Activated T-cell treated with anti-CD3 and anti-CD28 coated beads, Interleukin-2, amount 50 U/mL, for 72 hours (primary cell): ENCODE results near the gene KRT72. TPM values are rescaled to one million over a fixed set of nuclear protein-coding genes. Genes with fewer than 3 reads are reported as not detected.
A peak's percentile ranks its signal among the peaks of the same experiment; 100 is the strongest.

Experiments
- ATAC-seq, 2 donors: fragments of 150-1000 bp; cut with Tn5 transposase; replicated peaks in 1 of 2; 2 replicates each; pipeline ENCODE4 v1.10.0; 2021; ENCODE audit warnings: moderate library complexity in 2 of 2, mild to moderate bottlenecking in 1 of 2
- DNase-seq, 2 donors: peaks; one replicate each; pipeline ENCODE4 v3.0.0; 2021 to 2022; ENCODE audit warnings: mixed read lengths in 1 of 2
- H3K27ac Mint-ChIP-seq: one replicate; pipeline ENCODE4 v1.8.0; 2022; ENCODE audit warnings: mild to moderate bottlenecking, moderate library complexity, mixed read lengths
- H3K27me3 Mint-ChIP-seq: one replicate; pipeline ENCODE4 v1.8.0; 2022; ENCODE audit warnings: low read depth, mixed read lengths
- H3K36me3 Mint-ChIP-seq, 2 donors: one replicate each; pipeline ENCODE4 v1.8.0; 2022; ENCODE audit warnings: mixed read lengths in 2 of 2, mild to moderate bottlenecking in 1 of 2; ENCODE audit not compliant: insufficient read depth in 2 of 2
- H3K4me1 Mint-ChIP-seq: one replicate; pipeline ENCODE4 v1.8.0; 2022; ENCODE audit warnings: low read depth, mixed read lengths
- H3K4me3 Mint-ChIP-seq, 2 donors: one replicate each; pipeline ENCODE4 v1.8.0; 2022; ENCODE audit warnings: mild to moderate bottlenecking in 2 of 2, mixed read lengths in 2 of 2, moderate library complexity in 2 of 2
- H3K9me3 Mint-ChIP-seq, 2 donors: one replicate each; pipeline ENCODE4 v1.8.0; 2022; ENCODE audit warnings: mixed read lengths in 2 of 2
- total RNA-seq, 2 donors: library from RNA; stranded (reverse); gene quantifications; one replicate each; pipeline ENCODE4 v1.2.3, GENCODE V29; 2022

The KRT72 gene
- total RNA-seq, 2 donors from 2014 or later = 0.31 to 2.3 TPM

- H3K36me3 Mint-ChIP-seq = no peaks in the 10 kb centered on the region
- H3K9me3 Mint-ChIP-seq = peaks cover 0 to 2% of the 10 kb centered on the region in 2 donors
- H3K4me1 Mint-ChIP-seq = peaks cover 17% of the 10 kb centered on the region
- H3K4me3 Mint-ChIP-seq = no peak overlapping the region
- no peak for ATAC-seq
- H3K27me3 Mint-ChIP-seq = no peaks in the 10 kb centered on the region
- no peak overlapping the region for H3K27ac Mint-ChIP-seq
- DNase-seq = no peak
These were observed 9.7 kb downstream of the KRT72 start for GRCh38 chr12:52591521-52591920.

GRCh38 chr12:52590021-52590420 is 11.2 kb downstream of the KRT72 start:
- DNase-seq (no peak), ATAC-seq (no peak)
- peaks cover 0 to 2% of the 10 kb centered on the region in 2 donors for H3K9me3 Mint-ChIP-seq

GRCh38 chr12:52587563-52587962 is 13.7 kb downstream of the KRT72 start:
- H3K36me3 Mint-ChIP-seq = no peaks in the 10 kb centered on the region
- peaks cover 34% of the 10 kb centered on the region for H3K4me1 Mint-ChIP-seq
- H3K27me3 Mint-ChIP-seq = no peaks in the 10 kb centered on the region
- no peak for DNase-seq
- no peaks in the 10 kb centered on the region for H3K9me3 Mint-ChIP-seq
- H3K4me3 Mint-ChIP-seq = no peak overlapping the region
- no peak for ATAC-seq
- H3K27ac Mint-ChIP-seq = peak overlapping the region; percentile 11

More at GRCh38 chr12:52590021-52590420, 11.2 kb downstream of the KRT72 start:
- Mint-ChIP-seq H3K36me3 (no peaks in the 10 kb centered on the region), H3K4me3 (no peak overlapping the region), H3K27me3 (no peaks in the 10 kb centered on the region), H3K4me1 (peaks cover 31% of the 10 kb centered on the region), H3K27ac (no peak overlapping the region)

GRCh38 chr12:52585946-52586345 is 15.3 kb downstream of the KRT72 start:
- DNase-seq (peak; percentile 29 to 47), ATAC-seq (peak; percentile 79 to 80)
- Mint-ChIP-seq H3K27me3 (no peaks in the 10 kb centered on the region), H3K9me3 (no peaks in the 10 kb centered on the region), H3K4me1 (peaks cover 28% of the 10 kb centered on the region), H3K27ac (no peak overlapping the region), H3K4me3 (no peak overlapping the region), H3K36me3 (no peaks in the 10 kb centered on the region)

- DNase-seq (no peak), ATAC-seq (no peak)
- Mint-ChIP-seq H3K9me3 (no peaks in the 10 kb centered on the region), H3K27ac (no peak overlapping the region), H3K27me3 (no peaks in the 10 kb centered on the region), H3K4me1 (peaks cover 36% of the 10 kb centered on the region), H3K4me3 (no peak overlapping the region), H3K36me3 (no peaks in the 10 kb centered on the region)
These were observed 16.2 kb downstream of the KRT72 start for GRCh38 chr12:52585066-52585465.

GRCh38 chr12:52584156-52584682 is 17.0 kb downstream of the KRT72 start:
- peaks cover 36% of the 10 kb centered on the region for H3K4me1 Mint-ChIP-seq
- no peak overlapping the region for H3K27ac Mint-ChIP-seq
- H3K4me3 Mint-ChIP-seq = no peak overlapping the region
- no peak for ATAC-seq
- H3K36me3 Mint-ChIP-seq = no peaks in the 10 kb centered on the region
- H3K9me3 Mint-ChIP-seq = no peaks in the 10 kb centered on the region
- DNase-seq = no peak
- no peaks in the 10 kb centered on the region for H3K27me3 Mint-ChIP-seq

GRCh38 chr12:52582971-52583456 is 18.2 kb downstream of the KRT72 start:
- DNase-seq = peak; percentile 60 to 66
- Mint-ChIP-seq H3K27me3 (no peaks in the 10 kb centered on the region), H3K27ac (no peak overlapping the region), H3K9me3 (no peaks in the 10 kb centered on the region), H3K4me3 (no peak overlapping the region), H3K4me1 (peaks cover 36% of the 10 kb centered on the region), H3K36me3 (no peaks in the 10 kb centered on the region)
- ATAC-seq = peak; percentile 73 to 75

- no peaks in the 10 kb centered on the region for H3K36me3 Mint-ChIP-seq
These were observed 18.8 kb downstream of the KRT72 start for GRCh38 chr12:52582486-52582885.

GRCh38 chr12:52581481-52581880 is 19.8 kb downstream of the KRT72 start:
- no peak for DNase-seq

More at GRCh38 chr12:52582486-52582885, 18.8 kb downstream of the KRT72 start:
- H3K27ac Mint-ChIP-seq = no peak overlapping the region
- no peak for DNase-seq
- H3K27me3 Mint-ChIP-seq = no peaks in the 10 kb centered on the region
- no peak overlapping the region for H3K4me3 Mint-ChIP-seq
- ATAC-seq = peak in 1 of 2 donors; percentile 4
- H3K4me1 Mint-ChIP-seq = peaks cover 36% of the 10 kb centered on the region
- no peaks in the 10 kb centered on the region for H3K9me3 Mint-ChIP-seq

GRCh38 chr12:52581066-52581465 is 20.2 kb downstream of the KRT72 start:
- H3K27me3 Mint-ChIP-seq = no peaks in the 10 kb centered on the region

More at GRCh38 chr12:52581481-52581880, 19.8 kb downstream of the KRT72 start:
- Mint-ChIP-seq H3K4me3 (no peak overlapping the region), H3K4me1 (peaks cover 28% of the 10 kb centered on the region), H3K36me3 (no peaks in the 10 kb centered on the region), H3K27me3 (no peaks in the 10 kb centered on the region), H3K27ac (no peak overlapping the region), H3K9me3 (no peaks in the 10 kb centered on the region)
- ATAC-seq = no peak

GRCh38 chr12:52580496-52580895 is 20.8 kb downstream of the KRT72 start:
- H3K27ac Mint-ChIP-seq = no peak overlapping the region
- H3K27me3 Mint-ChIP-seq = no peaks in the 10 kb centered on the region
- DNase-seq (no peak), ATAC-seq (no peak)
- H3K36me3 Mint-ChIP-seq = no peaks in the 10 kb centered on the region
- no peaks in the 10 kb centered on the region for H3K9me3 Mint-ChIP-seq
- H3K4me1 Mint-ChIP-seq = peaks cover 20% of the 10 kb centered on the region
- H3K4me3 Mint-ChIP-seq = no peak overlapping the region

More at GRCh38 chr12:52581066-52581465, 20.2 kb downstream of the KRT72 start:
- Mint-ChIP-seq H3K27ac (no peak overlapping the region), H3K36me3 (no peaks in the 10 kb centered on the region), H3K9me3 (no peaks in the 10 kb centered on the region), H3K4me3 (no peak overlapping the region), H3K4me1 (peaks cover 24% of the 10 kb centered on the region)
- DNase-seq (no peak), ATAC-seq (no peak)

GRCh38 chr12:52579468-52580465 is 21.5 kb downstream of the KRT72 start:
- no peaks in the 10 kb centered on the region for H3K36me3 Mint-ChIP-seq
- no peaks in the 10 kb centered on the region for H3K9me3 Mint-ChIP-seq
- ATAC-seq (no peak), DNase-seq (no peak)
- no peak overlapping the region for H3K4me3 Mint-ChIP-seq
- H3K4me1 Mint-ChIP-seq = peaks cover 14% of the 10 kb centered on the region
- no peak overlapping the region for H3K27ac Mint-ChIP-seq
- H3K27me3 Mint-ChIP-seq = no peaks in the 10 kb centered on the region

GRCh38 chr12:52578469-52578868 is 22.8 kb downstream of the KRT72 start:
- DNase-seq = no peak
- Mint-ChIP-seq H3K4me1 (peaks cover 8% of the 10 kb centered on the region), H3K4me3 (no peak overlapping the region), H3K27me3 (no peaks in the 10 kb centered on the region), H3K36me3 (no peaks in the 10 kb centered on the region), H3K27ac (no peak overlapping the region), H3K9me3 (no peaks in the 10 kb centered on the region)
- no peak for ATAC-seq
